Body of pancreas (tissue), 4 donors: Measurements from ENCODE around the gene CARD19. TPM values are rescaled to one million over a fixed set of nuclear protein-coding genes. Genes with fewer than 3 reads are reported as not detected.

ENCODE experiments used
- ATAC-seq: fragments of 150-250 bp; one replicate; pipeline ENCODE4 v1.9.1; 2016
- DNase-seq, 4 donors: peaks; one replicate each; pipeline ENCODE4 v3.0.0-alpha.2; 2019
- H3K27ac ChIP-seq, 4 donors: fragments of 200-600 bp; sonication (generic); 1 replicate in 3 of 4; 2 replicates in 1 of 4; pipeline versions ENCODE4 v1.5.1 to v1.6.1; 2016 to 2019; ENCODE audit warnings: mild to moderate bottlenecking in 1 of 4, mixed read lengths in 1 of 4, moderate library complexity in 1 of 4
- H3K27me3 ChIP-seq, 2 donors: fragments of 200-600 bp; sonication (generic); one replicate each; pipeline ENCODE4 v1.6.0; 2016; ENCODE audit warnings: mild to moderate bottlenecking in 1 of 2
- H3K36me3 ChIP-seq, 2 donors: fragments of 200-600 bp; sonication (generic); replicated peaks in 1 of 2; 2 replicates each; pipeline ENCODE4 v1.5.1; 2016; ENCODE audit warnings: low read depth in 2 of 2; ENCODE audit not compliant: insufficient read depth in 1 of 2
- H3K4me1 ChIP-seq: fragments of 200-600 bp; sonication (generic); one replicate; pipeline ENCODE4 v1.6.0; 2016
- H3K4me3 ChIP-seq, 2 donors: fragments of 200-600 bp; sonication (generic); 1 replicate in 1 of 2; 2 replicates in 1 of 2; pipeline ENCODE4 v1.5.1; 2016 to 2019
- H3K9me3 ChIP-seq, 3 donors: fragments of 200-600 bp; sonication (generic); 1 replicate in 2 of 3; 2 replicates in 1 of 3; pipeline ENCODE4 v1.5.1; 2016
- CTCF ChIP-seq, 7 experiments: fragments of 450-650 bp in 4 of 7; fragments of 200-600 bp in 3 of 7; sonication (generic) in 3 of 7; IDR thresholded peaks; one replicate each; pipeline ENCODE4 v1.5.1; 2016 to 2019; ENCODE audit warnings: antibody characterized with exemption in 7 of 7
- POLR2A ChIP-seq, 3 donors: fragments of 450-650 bp; IDR thresholded peaks; one replicate each; pipeline ENCODE4 v1.6.1; 2016; ENCODE audit warnings: antibody characterized with exemption in 3 of 3, mild to moderate bottlenecking in 2 of 3
- WGBS, 2 donors: methylation state at CpG; one replicate each; pipeline ENCODE4 v1.1.5; 2017; 5-methylcytosine and 5-hydroxymethylcytosine counted together
- intact Hi-C: fragments of 100-400 bp; cut with DNase I; formaldehyde crosslinking; loops from one replicate; pipeline ENCODE4 v1.15.1; 2023
- total RNA-seq, 2 donors: library from RNA; depleted of rRNA; stranded (reverse); fragments of >200 nt; gene quantifications; one replicate each; pipeline ENCODE4 v1.1.0, GENCODE V29; 2016

Gene CARD19
- total RNA-seq, 2 donors from 2014 or later = 4.3 to 20.8 TPM

GRCh38 chr9:93095205-93096130, 549 bp upstream of the CARD19 start:
- Histone ChIP-seq H3K4me3 (peak overlapping the region; percentile 6 to 59), H3K27me3 (no peaks in the 10 kb centered on the region), H3K4me1 (peaks cover 38% of the 10 kb centered on the region), H3K36me3 (no peaks in the 10 kb centered on the region), H3K27ac (peak overlapping the region; percentile 85 to 96 (median 94)), H3K9me3 (no peaks in the 10 kb centered on the region)
- ATAC-seq (peak; percentile 84), DNase-seq (peak; percentile 100)
- 0 to 4% methylated on average over 7 to 80 of the region's 95 CpGs for WGBS, 2 donors
- TF ChIP-seq POLR2A (IDR thresholded peaks at IDR 0.05) (peak; percentile 83 to 89 (median 87)), CTCF (IDR thresholded peaks at IDR 0.05) (no peak)
- intact Hi-C loops = no loop called here

- Histone ChIP-seq H3K9me3 (no peaks in the 10 kb centered on the region), H3K27me3 (no peaks in the 10 kb centered on the region), H3K4me1 (peaks cover 38% of the 10 kb centered on the region), H3K27ac (peak overlapping the region; percentile 82 to 91 (median 89)), H3K4me3 (peak overlapping the region; percentile 52 to 59), H3K36me3 (no peaks in the 10 kb centered on the region)
- ATAC-seq = no peak
- DNase-seq = peak in 2 of 4 donors; percentile 5 to 16
- no peak for TF ChIP-seq POLR2A (IDR thresholded peaks at IDR 0.05)
- no peak for TF ChIP-seq CTCF (IDR thresholded peaks at IDR 0.05)
- 16 to 26% methylated on average over 5 to 16 of the region's 16 CpGs for WGBS, 2 donors
- intact Hi-C loops = no loop called here
Measured at GRCh38 chr9:93096811-93097382, 880 bp downstream of the CARD19 start.

GRCh38 chr9:93097511-93098201, 1.6 kb downstream of the CARD19 start:
- peak in 2 of 4 donors; percentile 7 to 26 for DNase-seq
- peaks cover 38% of the 10 kb centered on the region for H3K4me1 ChIP-seq

More at GRCh38 chr9:93097511-93098201, 1.6 kb downstream of the CARD19 start:
- TF ChIP-seq CTCF (IDR thresholded peaks at IDR 0.05) (no peak), POLR2A (IDR thresholded peaks at IDR 0.05) (no peak)
- ATAC-seq = no peak
- no peaks in the 10 kb centered on the region for H3K27me3 ChIP-seq
- H3K4me3 ChIP-seq = no peak overlapping the region
- H3K9me3 ChIP-seq = no peaks in the 10 kb centered on the region
- no peaks in the 10 kb centered on the region for H3K36me3 ChIP-seq
- intact Hi-C loops = no loop called here
- WGBS, 2 donors = 67 to 81% methylated on average over 10 to 11 of the region's 11 CpGs
- peak overlapping the region; percentile 77 to 91 (median 85) for H3K27ac ChIP-seq
